GM12892 (cell line): ENCODE results near the gene HGS.

Source experiments
- DNase-seq: peaks from one replicate; pipeline ENCODE4 v3.0.0; 2011; ENCODE audit not compliant: insufficient read length
- FAIRE-seq: peaks from 2 replicates; lab custom pipeline; 2011; peaks lifted over from hg19 to GRCh38; lab: Jason Lieb, UNC
- POLR2A ChIP-seq: IDR thresholded peaks from 2 replicates; pipeline ENCODE4 v1.6.1; 2011; ENCODE audit warnings: low read depth, low read length, control low read depth
- POLR2AphosphoS5 ChIP-seq: IDR thresholded peaks from 2 replicates; pipeline ENCODE4 v1.6.1; 2011; ENCODE audit warnings: low read depth, low read length, control low read depth
- TAF1 ChIP-seq: IDR thresholded peaks from 2 replicates; pipeline ENCODE4 v1.6.1; 2011; ENCODE audit warnings: low read depth, mild to moderate bottlenecking, control low read depth, low read length, borderline replicate concordance

Gene HGS

GRCh38 chr17:81646869-81647600 lies 36.8 kb upstream of the HGS start:
- TF ChIP-seq POLR2A (no peak), POLR2AphosphoS5 (no peak), TAF1 (no peak)
- FAIRE-seq: no peak
- DNase-seq: peak; percentile 13

- peak; percentile 0 for DNase-seq
- TF ChIP-seq POLR2AphosphoS5: no peak
- TF ChIP-seq TAF1: no peak
- TF ChIP-seq POLR2A: no peak
- FAIRE-seq: no peak
These were observed 36.2 kb upstream of the HGS start for GRCh38 chr17:81647640-81648012.

GRCh38 chr17:81648013-81648706 lies 35.7 kb upstream of the HGS start:
- FAIRE-seq (no peak), DNase-seq (peak; percentile 15)
- TF ChIP-seq TAF1 (no peak), POLR2A (no peak), POLR2AphosphoS5 (no peak)

GRCh38 chr17:81648707-81649085 lies 35.1 kb upstream of the HGS start:
- FAIRE-seq: no peak
- TF ChIP-seq POLR2AphosphoS5 (no peak), TAF1 (no peak), POLR2A (no peak)
- peak; percentile 6 for DNase-seq

- DNase-seq (no peak), FAIRE-seq (no peak)
- TF ChIP-seq POLR2AphosphoS5: no peak
These were observed 32.9 kb upstream of the HGS start for GRCh38 chr17:81650951-81651350.

- DNase-seq (no peak), FAIRE-seq (no peak)
- TF ChIP-seq POLR2AphosphoS5: no peak
- no peak for TF ChIP-seq TAF1
- no peak for TF ChIP-seq POLR2A
These were observed 32.1 kb upstream of the HGS start for GRCh38 chr17:81651692-81652091.

- FAIRE-seq (no peak), DNase-seq (no peak)
- TF ChIP-seq TAF1: no peak
- no peak for TF ChIP-seq POLR2A
- no peak for TF ChIP-seq POLR2AphosphoS5
These were observed 30.7 kb upstream of the HGS start for GRCh38 chr17:81652906-81653771.

- FAIRE-seq (no peak), DNase-seq (peak; percentile 18)
- TF ChIP-seq POLR2AphosphoS5 (no peak), POLR2A (no peak), TAF1 (no peak)
These were observed 28.3 kb upstream of the HGS start for GRCh38 chr17:81655378-81656117.

GRCh38 chr17:81656118-81656743 lies 27.6 kb upstream of the HGS start, which contains the start of gene PDE6G:
PDE6G (minus strand) TSS chr17:81656542; CDS start chr17:81653305, 3,237 bp downstream.
- FAIRE-seq (no peak), DNase-seq (no peak)
- TF ChIP-seq POLR2AphosphoS5 (no peak), POLR2A (no peak), TAF1 (no peak)

- DNase-seq (peak; percentile 9), FAIRE-seq (no peak)
These were observed 27.0 kb upstream of the HGS start for GRCh38 chr17:81656835-81657234.

More at GRCh38 chr17:81656835-81657234, 27.0 kb upstream of the HGS start:
- TF ChIP-seq POLR2A (no peak), POLR2AphosphoS5 (no peak), TAF1 (no peak)
